NCI-H2227 treated with DMSO at 0.1 percent for 48 hours (cell line): ENCODE data around the gene FBLN2.

ENCODE experiments used
- DNase-seq: peaks from one replicate; lab custom pipeline; 2025; lab: John Stamatoyannopoulos, UW

Gene FBLN2

DNA sequence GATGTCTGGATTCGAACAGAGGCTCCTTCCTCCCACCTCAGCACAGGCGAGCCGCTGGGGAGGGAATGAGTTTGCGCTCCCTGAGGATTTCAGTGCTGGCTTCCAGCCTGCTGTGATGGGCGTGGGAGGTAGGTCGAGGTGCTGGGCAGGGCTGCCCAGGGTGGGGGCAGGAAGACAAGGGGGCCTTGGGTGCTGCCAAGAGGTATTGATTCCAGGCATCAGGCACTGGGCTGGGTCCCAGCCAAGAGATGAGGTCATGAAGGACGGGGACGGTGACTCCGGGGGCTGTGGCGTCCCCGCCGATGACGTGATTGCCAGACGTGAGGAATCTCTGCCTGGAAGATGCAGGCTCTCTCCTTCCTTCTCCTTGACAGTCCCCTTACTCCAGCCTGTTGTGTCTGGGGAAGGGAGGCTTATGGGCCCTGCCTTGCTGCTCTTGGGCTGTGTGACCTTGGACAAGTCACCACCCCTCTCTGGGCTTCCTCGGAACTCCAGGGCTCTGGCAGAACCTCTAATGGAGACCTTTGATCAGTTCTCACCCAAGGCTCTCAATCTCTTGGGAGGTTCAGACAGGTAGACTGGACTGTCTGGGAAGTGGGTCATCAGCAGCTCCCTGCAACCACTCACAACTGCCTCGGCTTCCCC is 116.8 kb downstream of the FBLN2 start:
- DNase-seq: no peak

DNA sequence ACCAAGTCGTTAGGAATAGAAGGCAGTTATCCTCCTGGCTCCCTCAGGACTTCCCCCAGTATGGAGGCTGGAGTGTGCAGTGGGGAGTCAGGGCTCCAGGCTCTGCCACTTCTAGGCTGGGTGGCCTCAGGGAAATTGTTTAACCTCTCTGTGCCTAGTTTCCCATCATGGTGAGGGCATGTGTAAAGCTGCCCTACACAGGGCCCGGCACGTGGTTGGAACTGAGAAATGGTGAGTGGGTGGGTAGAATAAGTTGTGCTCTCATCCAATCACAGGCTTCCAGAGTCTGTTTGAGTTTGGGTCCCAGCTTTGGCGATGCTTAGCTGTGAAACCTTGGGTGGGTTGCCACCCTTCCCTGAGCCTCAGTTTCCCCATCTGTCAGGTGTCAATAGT is 117.3 kb downstream of the FBLN2 start:
- DNase-seq: no peak

DNA sequence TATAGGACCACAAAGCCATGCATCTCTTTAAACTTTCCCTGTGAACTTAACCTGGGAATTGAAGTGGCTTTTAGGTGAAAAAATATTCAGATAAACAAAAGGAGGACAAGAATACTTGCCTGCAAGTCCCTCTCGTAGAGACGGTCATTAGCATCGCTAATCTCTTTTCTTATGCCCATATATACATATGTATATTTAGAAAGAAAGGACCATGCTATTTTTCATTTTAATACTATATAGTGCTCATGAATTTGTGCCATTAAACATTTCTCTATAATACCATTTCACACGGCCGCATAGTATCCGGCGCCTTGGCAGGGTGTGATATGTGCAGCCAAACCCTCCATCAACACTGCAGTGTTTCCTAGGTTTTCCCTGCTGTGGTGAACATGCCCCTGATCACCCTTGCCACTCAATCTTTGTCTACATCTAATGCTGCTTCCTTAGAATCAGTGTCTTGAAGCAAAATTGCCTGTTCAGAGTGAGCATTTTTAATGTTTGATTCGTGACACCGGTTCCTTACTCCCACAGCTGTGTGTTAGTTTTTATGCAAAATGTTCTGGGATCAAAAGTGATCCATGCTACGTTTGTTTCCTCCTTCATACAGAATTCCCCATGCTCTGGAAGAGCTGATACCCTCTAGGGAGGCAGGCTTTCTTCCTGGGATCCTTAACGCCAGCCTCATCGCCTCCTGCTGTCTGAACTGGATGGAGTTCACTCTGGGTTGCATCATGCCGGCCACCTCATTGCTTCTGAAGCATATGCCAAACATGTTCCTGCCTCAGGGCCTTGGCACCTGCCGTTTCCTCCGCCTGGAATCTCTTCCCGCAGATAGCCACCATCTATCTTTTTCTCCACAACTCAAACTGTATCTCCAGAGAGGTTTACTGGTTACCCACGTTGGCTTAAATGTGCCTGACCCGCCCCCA is 118.1 kb downstream of the FBLN2 start:
- DNase-seq: no peak

DNA sequence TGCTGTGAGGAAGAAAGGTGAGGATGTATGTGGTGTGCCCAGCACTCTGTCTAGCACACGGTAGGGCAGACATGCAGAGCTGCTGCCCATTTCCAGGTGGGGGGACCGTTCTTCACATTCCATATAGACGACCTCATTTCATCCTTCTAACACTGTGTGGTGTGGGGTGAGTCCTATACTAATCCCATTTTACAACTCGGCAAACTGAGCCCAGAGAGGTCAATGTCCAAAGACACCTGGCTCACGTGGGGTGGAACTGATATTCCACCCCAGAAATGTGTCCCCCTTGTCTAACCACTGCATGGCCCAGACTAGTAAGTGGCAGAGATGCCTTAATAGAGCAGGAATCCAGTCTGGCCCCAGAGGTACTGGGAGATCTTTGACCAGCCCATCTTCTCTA is 119.2 kb downstream of the FBLN2 start:
- DNase-seq: no peak

DNA sequence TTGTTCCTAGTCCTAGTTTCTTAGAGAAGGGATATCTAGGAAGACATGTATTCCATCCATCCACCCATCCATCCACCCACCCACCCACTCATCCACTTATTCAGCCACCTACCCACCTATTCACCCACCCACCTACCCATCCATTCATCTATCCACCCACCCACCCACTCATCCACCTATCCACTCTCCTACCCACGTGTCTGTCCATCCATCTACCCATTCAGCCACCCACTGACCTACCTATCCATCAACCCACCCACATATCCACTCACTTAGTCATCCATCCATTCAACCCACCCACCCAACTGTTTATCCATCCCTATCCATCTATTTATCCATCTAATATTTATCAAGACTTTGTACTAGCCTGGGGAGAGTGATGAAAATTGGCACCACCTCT is 120.5 kb downstream of the FBLN2 start:
- DNase-seq: no peak

DNA sequence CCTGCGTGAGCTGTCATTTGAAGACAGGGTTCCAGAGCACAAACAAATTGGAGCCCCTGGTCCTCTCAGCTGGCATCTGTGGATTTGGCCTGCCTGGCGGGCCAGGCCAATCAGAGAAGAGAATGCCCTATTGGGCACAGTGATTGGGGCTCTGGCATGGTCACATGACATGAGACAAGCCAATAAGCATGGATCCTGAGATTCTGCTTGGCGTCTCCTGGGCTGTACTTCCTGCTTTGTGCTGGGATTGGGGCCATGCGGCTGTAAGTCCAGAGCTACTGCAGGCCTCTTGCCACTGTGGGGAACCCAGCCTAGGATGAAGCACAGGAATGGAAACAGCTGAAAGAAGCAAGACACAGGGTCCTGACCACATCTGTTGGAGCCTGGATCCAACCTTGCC is 121.4 kb downstream of the FBLN2 start:
- no peak for DNase-seq

DNA sequence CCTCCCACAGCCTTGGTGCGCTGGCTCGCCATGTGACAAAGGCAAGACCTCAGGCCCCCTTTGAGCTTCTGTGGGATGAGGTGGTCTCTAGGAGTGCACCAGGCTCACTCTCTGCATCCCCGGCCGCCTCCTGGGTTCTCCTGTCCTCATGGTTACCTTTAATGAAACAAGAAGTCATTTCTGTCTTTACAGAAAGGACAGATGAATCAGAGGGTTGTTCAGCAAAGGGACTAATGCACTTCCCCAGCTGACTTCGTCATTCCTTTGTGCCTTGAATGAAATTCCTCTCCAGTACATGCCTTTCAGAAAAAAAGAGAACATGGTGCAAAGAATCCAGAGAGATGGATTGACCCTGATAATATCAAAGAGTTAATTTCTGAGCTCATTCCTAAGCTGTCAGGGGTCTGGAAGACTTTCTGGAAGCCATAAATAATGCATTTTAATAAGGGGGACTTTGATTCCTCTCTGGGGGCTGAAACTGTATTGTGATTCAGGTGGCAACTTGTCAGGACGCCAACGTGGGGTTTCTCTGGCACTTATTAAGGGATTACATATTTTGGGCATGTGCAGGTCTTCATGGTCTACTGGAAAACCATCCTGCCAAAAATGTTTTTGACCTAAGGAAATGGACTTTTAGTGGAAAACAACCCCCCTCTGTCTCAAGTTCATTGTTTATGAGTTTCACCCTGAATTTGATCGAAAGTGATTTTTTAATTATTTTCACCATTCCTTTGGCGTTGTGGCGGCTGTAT is 122.7 kb downstream of the FBLN2 start:
- DNase-seq: no peak

DNA sequence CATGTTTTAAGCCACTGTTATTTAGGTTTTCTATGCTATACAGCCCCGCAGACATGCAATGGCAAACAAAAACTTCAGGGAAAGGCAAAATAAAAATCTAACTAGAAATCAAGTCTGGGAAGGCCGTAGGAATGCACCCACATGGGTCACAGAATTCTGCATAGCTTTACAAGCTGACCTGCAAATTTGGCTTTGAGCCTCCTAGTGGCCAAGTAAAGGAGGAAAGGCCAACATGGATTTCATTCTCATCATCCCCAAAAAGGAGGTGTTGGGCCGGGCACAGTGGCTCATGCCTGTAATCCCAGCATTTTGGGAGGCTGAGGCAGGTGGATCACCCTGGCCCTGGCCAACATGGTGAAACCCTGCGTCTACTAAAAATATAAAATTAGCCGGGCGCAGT is 124.3 kb downstream of the FBLN2 start:
- DNase-seq: no peak

DNA sequence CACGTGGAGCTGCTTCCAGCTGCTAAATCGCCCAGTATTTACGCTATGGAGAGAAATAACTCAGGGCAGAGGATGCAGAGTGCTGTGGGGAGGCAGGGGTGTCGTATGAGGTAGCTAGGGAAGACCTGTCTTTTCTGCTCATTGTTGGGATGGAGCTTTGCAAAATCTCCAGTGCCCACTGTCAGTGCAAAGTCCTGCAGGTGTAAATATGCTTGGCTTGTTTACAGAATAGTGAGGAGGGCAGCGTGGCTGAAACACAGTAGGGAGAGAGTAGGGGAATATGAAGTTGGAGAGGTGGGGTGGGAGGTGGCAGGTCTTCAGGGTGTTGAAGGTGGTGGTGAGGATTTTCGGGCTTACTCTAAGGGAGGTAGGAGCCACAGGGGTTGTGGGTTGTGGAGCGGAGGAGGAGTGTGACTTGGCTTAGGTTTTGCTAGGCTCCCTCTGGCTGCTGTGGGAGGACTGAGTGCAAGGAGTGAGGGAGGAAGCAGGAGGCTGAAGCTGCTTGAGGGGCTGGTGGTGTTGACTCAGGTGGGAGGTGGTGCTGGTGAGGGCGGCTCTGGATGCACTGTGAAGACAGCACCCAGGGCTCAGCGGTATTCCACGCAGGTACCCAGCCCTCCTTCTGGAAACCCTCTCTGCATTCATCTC is 125.7 kb downstream of the FBLN2 start:
- DNase-seq: no peak

DNA sequence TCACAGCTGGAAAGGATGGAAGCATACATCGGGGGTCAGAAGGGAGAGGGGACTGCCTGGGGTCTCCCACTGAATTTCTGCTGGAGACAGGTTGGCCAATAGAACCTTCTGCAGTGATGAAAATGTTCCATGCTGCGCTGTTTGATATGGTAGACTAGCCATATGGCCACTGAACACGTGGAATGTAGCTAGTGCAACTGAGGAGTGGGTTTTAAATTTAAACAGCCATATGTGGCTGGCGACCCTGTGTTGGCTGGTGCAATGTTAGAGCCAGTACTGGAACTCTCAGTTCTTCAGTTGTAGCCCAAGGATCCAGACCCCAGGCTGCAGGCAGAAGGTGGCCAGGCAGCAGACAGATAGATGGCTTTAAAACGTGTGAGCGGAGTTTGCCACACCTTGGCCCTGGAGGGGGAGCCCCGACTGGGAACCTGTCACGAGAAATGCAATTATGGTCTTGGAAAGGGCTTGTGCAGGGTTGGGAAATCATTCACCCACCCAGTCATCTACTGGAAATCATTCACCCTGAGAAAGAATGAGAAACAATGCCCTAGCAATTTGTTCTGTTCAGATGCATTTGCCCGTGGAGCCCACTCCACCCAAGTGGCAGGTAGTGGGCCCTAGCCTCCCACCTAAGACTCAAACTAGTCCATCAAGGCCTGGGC is 127.6 kb downstream of the FBLN2 start:
- no peak for DNase-seq

DNA sequence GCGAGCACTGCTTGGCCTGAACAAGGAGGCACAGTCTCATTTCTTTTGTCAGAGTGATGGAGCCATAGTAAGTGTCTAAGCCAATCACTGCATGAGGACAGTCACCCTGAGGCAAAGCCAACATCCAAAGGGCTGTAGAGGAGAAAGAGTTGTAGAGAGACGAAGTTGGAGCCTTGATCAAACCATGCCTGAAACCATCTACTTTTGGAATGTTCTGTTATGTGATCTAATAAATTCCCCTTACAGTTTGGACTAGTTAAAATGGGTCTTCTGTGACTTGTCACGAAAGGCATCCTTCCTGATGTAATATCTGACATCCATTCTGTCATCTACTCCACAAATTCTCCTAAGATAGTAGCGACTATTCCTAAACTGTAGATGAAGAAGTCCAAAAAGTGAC is 128.3 kb downstream of the FBLN2 start:
- DNase-seq: no peak

DNA sequence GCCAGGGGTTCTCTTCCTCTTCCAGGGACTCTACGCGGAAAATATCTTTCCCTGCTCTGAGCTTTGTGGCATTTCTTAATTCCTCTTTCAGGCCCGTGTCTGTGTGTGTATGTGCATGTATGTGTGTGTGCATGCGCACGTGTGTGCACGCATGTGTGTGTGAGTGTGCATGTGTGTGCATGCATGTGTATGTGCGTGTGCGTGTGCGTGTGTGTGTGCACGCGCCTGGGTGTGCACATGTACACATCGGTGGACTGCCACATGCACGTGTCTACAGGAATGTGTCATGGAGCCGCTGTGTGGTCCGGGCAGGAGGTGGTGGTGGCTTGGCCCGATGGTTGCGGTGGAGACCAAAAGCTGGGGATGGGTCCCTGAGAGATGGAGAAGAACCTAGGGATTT is 133.0 kb downstream of the FBLN2 start:
- DNase-seq: no peak

DNA sequence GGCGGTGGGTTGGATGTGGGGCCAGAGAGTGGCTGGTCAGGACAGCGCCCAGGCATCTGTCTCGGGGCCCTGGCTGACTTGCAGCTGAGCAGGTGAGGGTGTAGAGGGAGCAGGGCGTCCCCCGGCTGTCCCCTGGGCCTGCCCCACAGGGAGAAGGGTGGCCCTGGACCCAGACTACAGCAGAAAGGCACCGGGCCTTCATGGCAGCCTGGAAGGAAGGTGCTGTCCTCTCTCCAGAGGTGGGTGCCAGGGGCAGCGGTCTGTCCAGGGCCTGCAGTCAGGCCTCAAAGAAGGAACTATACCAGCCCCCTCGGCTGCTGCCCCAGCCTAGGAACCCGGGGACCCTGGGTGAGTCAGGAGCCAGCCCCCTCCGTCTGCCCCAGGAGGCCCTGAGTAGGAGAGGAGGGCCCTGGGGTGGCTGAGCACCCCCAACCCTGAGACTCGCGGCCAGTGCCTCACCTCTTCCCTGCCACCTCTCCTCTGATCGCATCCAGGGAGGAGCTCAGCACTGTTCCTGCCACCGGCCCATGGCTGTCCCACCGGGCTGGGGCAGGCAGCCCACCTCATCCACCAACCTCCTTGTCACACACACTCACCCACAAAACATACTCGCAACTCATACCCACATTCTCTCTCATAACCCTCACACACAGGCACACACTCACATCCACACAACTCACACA is 133.5 kb downstream of the FBLN2 start:
- no peak for DNase-seq

DNA sequence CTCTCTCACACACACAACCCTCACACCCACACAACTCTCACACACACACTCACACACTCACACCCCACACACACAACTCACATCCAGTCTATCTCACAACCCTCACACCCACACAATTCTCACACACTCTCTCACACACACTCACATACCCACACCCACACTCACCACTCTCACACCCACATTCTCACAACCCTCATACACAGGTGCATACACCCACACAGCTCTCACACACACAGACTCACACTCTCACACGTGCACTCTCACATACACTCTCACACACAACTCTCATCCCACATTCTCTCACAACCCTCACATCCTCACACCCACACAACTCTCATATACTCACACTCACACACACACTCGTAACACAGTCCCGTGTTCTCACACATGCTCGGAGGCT is 134.4 kb downstream of the FBLN2 start:
- DNase-seq: no peak

DNA sequence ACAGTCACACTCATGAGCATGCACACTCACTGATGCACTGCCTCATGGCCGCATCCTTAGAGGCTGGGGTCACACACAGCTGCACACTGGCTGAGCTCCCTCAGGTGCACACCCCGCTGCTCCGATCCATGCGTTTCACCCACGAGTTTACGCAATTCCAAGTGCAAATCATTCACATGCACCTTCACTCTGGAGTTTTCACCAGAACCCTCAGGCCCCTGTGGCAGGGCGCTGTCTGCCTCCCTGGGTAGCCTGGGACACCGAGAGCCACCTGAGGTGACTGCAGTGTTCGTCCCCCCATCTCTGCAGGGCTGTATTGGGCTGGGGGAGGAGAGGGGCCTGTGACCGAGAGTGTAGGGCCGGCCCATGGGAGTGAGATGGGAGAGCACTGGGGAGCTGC is 134.8 kb downstream of the FBLN2 start:
- DNase-seq: no peak

DNA sequence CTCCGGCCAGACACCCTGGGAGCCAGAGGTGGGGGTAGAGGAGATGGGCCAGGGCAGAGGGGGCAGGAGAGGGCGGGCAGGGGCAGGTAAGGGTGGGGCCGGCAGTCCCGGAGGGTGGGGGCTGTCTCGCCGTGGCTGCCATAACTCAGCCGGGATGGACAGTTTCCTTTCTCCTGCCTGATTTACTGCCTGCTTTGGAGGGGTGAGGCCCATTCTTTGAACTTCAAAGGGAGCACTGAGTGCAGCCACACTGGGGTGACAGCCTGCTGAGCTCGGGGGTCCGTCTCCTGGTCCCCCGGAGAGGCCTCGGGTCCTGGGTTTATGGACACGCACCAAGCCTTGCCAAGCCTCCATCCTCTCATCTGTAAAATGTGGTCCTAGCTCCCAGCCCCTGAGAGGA is 135.4 kb downstream of the FBLN2 start:
- DNase-seq: no peak

DNA sequence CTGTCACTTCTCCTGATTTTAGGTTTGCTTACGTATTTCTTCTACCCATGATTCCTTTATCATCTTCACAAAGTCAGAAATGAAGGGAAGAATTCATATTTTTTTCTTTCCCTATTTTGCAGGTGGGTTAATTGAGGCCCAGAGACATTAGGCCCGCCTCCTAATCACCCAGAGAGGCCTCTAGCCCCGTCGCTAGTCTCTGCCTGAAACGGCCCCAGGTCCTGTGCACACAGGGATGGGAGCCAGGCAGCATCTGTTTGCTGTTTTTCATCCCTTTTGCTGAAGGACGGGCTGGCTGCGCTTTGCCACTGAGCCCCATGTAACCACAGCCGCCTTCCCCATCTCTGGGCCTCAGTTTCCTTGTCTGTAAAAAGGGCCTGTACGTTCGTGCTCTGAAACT is 135.9 kb downstream of the FBLN2 start:
- DNase-seq: no peak

DNA sequence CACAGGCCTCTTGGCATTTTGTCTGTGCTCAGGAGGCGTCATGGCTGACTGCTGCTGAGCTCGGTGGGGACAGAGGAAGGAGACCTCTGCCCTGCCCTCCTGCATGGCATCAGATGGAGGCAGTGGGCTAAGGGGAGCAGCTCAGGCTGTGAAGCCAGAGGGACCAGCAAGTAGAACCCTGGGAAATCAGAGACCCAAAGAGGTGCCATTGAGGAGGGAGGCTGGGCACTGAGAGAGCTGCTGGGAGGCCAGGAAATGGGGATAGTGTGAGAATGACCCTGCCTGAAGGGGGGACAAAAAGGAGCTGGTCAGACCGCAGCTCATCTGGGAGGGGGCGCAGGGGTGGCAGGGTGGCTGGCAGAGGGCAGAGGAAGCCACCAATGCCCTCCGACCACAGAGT is 136.8 kb downstream of the FBLN2 start:
- DNase-seq: no peak

DNA sequence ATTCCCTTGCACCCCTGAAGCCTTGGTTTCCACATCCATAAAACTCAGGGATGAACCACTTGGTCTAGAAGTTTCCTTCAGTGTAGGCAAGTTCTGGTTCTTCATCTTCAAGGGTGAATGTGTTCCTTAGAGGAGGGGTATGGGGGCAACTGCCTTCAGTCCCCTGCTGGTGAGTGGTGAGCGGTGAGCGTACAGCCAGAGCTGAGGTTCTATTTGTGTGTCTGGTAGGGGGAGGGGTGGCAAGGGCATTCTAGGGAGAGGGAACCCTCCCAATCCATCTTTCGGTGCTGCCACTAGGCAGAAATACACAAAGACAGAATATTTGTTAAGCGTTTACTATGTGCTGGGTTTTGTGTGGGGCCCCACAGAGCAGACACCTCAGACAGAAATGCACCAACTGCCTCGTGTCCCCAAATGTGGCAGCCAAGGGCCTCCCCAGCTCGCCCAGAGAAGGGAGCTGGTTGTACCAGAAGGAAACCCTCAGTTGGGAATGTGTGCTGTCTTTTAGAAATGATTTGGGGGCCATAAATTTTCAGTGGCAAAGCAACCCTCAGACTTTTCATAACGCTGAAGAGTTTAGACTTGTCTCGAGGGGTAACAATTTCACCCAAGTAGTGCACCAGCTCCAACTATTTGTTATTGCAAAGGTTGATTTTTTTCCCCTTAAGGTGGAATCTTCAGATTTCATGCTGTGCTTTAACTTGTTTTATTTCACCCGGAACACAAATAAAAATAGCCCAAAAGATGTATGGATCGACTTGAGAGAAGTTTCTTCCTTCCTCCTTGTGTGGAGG is 137.6 kb downstream of the FBLN2 start:
- no peak for DNase-seq

DNA sequence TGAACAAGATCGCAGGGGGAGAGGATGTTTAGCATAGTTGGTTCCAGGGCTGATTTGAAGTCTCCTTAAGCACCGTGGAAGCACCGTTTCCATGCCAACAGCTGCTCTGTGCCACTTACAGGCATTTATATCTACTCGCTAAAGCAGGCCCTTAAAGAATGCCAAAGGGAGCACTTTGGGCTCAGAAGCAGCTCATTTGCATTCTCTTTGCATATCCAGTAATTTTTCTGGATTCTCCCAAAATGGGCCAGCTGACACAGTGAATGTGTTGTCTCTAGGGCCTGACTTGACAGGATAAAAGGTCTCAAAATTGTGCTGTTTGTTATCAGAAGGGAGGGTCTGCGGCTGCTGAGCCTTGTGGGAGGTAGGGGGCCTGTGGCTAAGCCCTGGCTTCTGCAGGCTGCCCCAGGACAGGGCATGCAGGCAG is 138.6 kb downstream of the FBLN2 start:
- peak; percentile 50 for DNase-seq
